ENCODE measurements around the gene CIBAR2. TPM values are rescaled to one million over a fixed set of nuclear protein-coding genes. Genes with fewer than 3 reads are reported as not detected.

The CIBAR2 gene
- total and polyA plus RNA-seq, 9 of the 15 experiments (the other 6 are each of a cell fraction or from before 2014, with no cell fraction given) = not detected

- no peak for TF ChIP-seq TAF9B (IDR thresholded peaks at IDR 0.05; ENCODE audit: partially characterized antibody)
- TF ChIP-seq HLTF (IDR thresholded peaks at IDR 0.05) = no peak
- TF ChIP-seq MECOM (CRISPR knock-in tag; IDR thresholded peaks at IDR 0.05) = no peak
- no peak for TF ChIP-seq PTRF (tag; IDR thresholded peaks at IDR 0.05)
- TF ChIP-seq NFYB (IDR thresholded peaks at IDR 0.05; ENCODE audit: extremely low read depth, insufficient read length) = no peak
- no peak for TF ChIP-seq POLR2A (conservative IDR thresholded peaks at IDR 0.05)
- TF ChIP-seq XRCC4 (IDR thresholded peaks at IDR 0.05; ENCODE audit: extremely low read depth, insufficient read depth, insufficient read length) = no peak
Measured at GRCh38 chr16:85084841-85085510, 27.3 kb downstream of the CIBAR2 start (continued).

- H2AFZ ChIP-seq (ENCODE audit: low read depth, low read length) = no peak overlapping the region
- no peak for ATAC-seq
- peaks cover 12% of the 10 kb centered on the region; the same call in 1 of the 3 replicates for H3K36me3 ChIP-seq (ENCODE audit: control insufficient read depth, insufficient read depth, low read length)
- no peaks in the 10 kb centered on the region for H3K27me3 ChIP-seq (ENCODE audit: control insufficient read depth in 2 of 2, insufficient read depth in 2 of 2, low read length in 2 of 2)
- ChIA-PET POLR2A (interaction anchor here (1.0 to 1.7 kb wide), 3 partner anchors 9 to 27 kb away, joined by 3 to 4 read pairs (median 4); no protein-coding TSS in a partner anchor), CTCF (ENCODE audit: low intra/inter-chr PET ratio) (no interaction called here)
- peak; percentile 23 for FAIRE-seq
- H3K79me2 ChIP-seq (ENCODE audit: control insufficient read depth, insufficient read depth, low read length) = no peaks in the 10 kb centered on the region
- no peak for DNase-seq (ENCODE audit: extremely low read depth in 1 of 4, low spot score in 3 of 4)
- intact Hi-C loops (cut with micrococcal nuclease) (loop anchor here (10.0 kb wide), 1 partner anchor 458 kb away; no protein-coding TSS in a partner anchor), in situ Hi-C loops (cut with MboI) (no loop called here)
- TF ChIP-seq POLR2G (IDR thresholded peaks at IDR 0.05; ENCODE audit: low read depth, low read length) (peak; percentile 36; the same call in 1 of the 2 replicates), ZNF583 (CRISPR knock-in tag; IDR thresholded peaks at IDR 0.05) (no peak)
- H3K9ac ChIP-seq (ENCODE audit: insufficient read depth in 1 of 2, low read depth in 2 of 2, low read length in 2 of 2) = peak overlapping the region in 1 of 2 experiments; percentile 49; a peak in 2 of 4 replicates
- WGBS (ENCODE audit: insufficient coverage, low coverage, missing lambda C conversion rate) = 43% methylated on average over 13 of the region's 13 CpGs
- H3K4me3 ChIP-seq = no peak overlapping the region
- no peaks in the 10 kb centered on the region for H3K9me3 ChIP-seq (replicated peaks; ENCODE audit: control insufficient read depth, insufficient read depth, low read depth, low read length)
- H3K4me2 ChIP-seq (ENCODE audit: insufficient read depth, low read length) = no peak overlapping the region
- no TSS peak for BruUV-seq (replicated peaks)
- H4K20me1 ChIP-seq (replicated peaks; ENCODE audit: control insufficient read depth, insufficient read depth, low read length) = no peaks in the 10 kb centered on the region; the same call in 1 of the 2 replicates
- H3K4me1 ChIP-seq (replicated peaks in 1 of 2; ENCODE audit: control insufficient read depth in 2 of 2, insufficient read depth in 2 of 2, low read length in 2 of 2) = peaks cover 0 to 36% of the 10 kb centered on the region in 2 experiments; a peak in 2 of 5 replicates
- H3K9me1 ChIP-seq (ENCODE audit: control insufficient read depth, insufficient read depth, low read length) = no peaks in the 10 kb centered on the region
- no peak overlapping the region for H3K27ac ChIP-seq (ENCODE audit: extremely low read depth, low read depth, low read length)
Measured at GRCh38 chr16:85083051-85083639, 29.1 kb downstream of the CIBAR2 start.

Data from K562 (cell line).